Panc1 (cell line): Measurements from ENCODE around the gene GABRA1.

Experiments used
- POLR2AphosphoS5 ChIP-seq: IDR thresholded peaks from 2 replicates; pipeline ENCODE4 v1.6.1; 2012; ENCODE audit warnings: mild to moderate bottlenecking, low read depth, low read length, moderate library complexity
- TCF7L2 ChIP-seq: IDR thresholded peaks from 2 replicates; pipeline ENCODE4 v1.6.1; 2011; ENCODE audit warnings: mild to moderate bottlenecking, low read depth, low read length, inconsistent platforms
- TF ChIP-seq, protein P1 (sequence below): fragments of 450-650 bp; IDR thresholded peaks from 2 replicates; pipeline ENCODE4 v1.5.1; 2017; ENCODE audit warnings: mild to moderate bottlenecking

DNA sequence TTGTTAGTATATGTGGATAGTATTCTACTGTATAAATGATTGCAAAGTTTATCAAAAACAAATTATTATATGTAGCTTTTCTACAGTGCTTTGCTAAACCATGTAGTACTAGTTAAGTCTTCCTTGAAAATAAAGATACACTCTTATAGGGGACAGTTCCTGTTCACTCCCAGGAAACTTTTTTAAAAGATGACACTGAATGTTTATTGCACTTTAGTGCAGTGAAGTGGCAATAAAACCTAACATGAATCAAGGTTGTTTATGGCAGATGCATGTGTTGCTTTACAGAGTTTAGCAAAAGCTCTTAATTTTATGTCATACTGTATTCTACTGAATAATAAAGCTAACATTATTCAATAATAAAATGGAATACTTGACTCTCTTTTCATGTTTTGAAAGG, 51.7 kb downstream of the GABRA1 start:
- TF ChIP-seq POLR2AphosphoS5 (no peak), TCF7L2 (no peak)
- TF ChIP-seq, protein P1, sequence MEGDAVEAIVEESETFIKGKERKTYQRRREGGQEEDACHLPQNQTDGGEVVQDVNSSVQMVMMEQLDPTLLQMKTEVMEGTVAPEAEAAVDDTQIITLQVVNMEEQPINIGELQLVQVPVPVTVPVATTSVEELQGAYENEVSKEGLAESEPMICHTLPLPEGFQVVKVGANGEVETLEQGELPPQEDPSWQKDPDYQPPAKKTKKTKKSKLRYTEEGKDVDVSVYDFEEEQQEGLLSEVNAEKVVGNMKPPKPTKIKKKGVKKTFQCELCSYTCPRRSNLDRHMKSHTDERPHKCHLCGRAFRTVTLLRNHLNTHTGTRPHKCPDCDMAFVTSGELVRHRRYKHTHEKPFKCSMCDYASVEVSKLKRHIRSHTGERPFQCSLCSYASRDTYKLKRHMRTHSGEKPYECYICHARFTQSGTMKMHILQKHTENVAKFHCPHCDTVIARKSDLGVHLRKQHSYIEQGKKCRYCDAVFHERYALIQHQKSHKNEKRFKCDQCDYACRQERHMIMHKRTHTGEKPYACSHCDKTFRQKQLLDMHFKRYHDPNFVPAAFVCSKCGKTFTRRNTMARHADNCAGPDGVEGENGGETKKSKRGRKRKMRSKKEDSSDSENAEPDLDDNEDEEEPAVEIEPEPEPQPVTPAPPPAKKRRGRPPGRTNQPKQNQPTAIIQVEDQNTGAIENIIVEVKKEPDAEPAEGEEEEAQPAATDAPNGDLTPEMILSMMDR = no peak
